ENCODE measurements around the gene FKBP7. TPM values are rescaled to one million over a fixed set of nuclear protein-coding genes. Genes with fewer than 3 reads are reported as not detected.

Gene FKBP7
- total and polyA plus RNA-seq, 2 of the 8 experiments (the other 6 are each of a cell fraction or from before 2014, with no cell fraction given) = 3.6 to 7.0 TPM

- 88% methylated on average over 1 of the region's 1 CpG; no CpG with 5 or more reads in 1 of the 2 experiments for WGBS, 2 experiments (ENCODE audit: extremely low coverage in 1 of 2, insufficient coverage in 1 of 2, insufficient read length in 1 of 2, insufficient replicate concordance in 2 of 2, low coverage in 1 of 2, low lambda C conversion rate in 2 of 2, missing lambda C conversion rate in 1 of 2)
- CTCF ChIA-PET (ENCODE audit: partially characterized antibody) = interaction anchor here (0.6 to 1.9 kb wide), 7 partner anchors 10 to 317 kb away, joined by 3 to 6 read pairs (median 3); partner anchors contain the start of gene RBM45
- TF ChIP-seq BRCA1 (IDR thresholded peaks at IDR 0.05; ENCODE audit: low read depth, low read length) = no peak
- no peak for TF ChIP-seq POLR2A (IDR thresholded peaks at IDR 0.05; ENCODE audit: control extremely low read depth in 1 of 2, low read depth in 2 of 2, low read length in 2 of 2)
- no peak for TF ChIP-seq KDM4A (IDR thresholded peaks at IDR 0.05; ENCODE audit: low read depth, low read length, severe bottlenecking)
- no peak for TF ChIP-seq HDAC6 (IDR thresholded peaks at IDR 0.05; ENCODE audit: low read depth, low read length)
- TF ChIP-seq BACH1 (IDR thresholded peaks at IDR 0.05; ENCODE audit: low read length) = no peak
- TF ChIP-seq EZH2 (IDR thresholded peaks at IDR 0.05; ENCODE audit: low read depth, low read length, severe bottlenecking) = no peak
- no peak for TF ChIP-seq ATF3 (IDR thresholded peaks at IDR 0.05; ENCODE audit: insufficient read depth, low read depth, low read length)
- no peak for TF ChIP-seq SIN3A (conservative IDR thresholded peaks at IDR 0.05 in 1 of 2, IDR thresholded peaks at IDR 0.05 in 1 of 2; ENCODE audit: low read depth in 1 of 2, low read length in 2 of 2)
- no peak for TF ChIP-seq NANOG (IDR thresholded peaks at IDR 0.05; ENCODE audit: insufficient read depth, low read depth, low read length, poor library complexity, severe bottlenecking)
These were observed 50.0 kb downstream of the FKBP7 start for GRCh38 chr2:178428396-178428806.

More at GRCh38 chr2:178428396-178428806, 50.0 kb downstream of the FKBP7 start:
- no peak for DNase-seq (ENCODE audit: low read depth in 1 of 2, low spot score in 2 of 2)
- H3K79me2 ChIP-seq (ENCODE audit: control insufficient read depth in 1 of 2, insufficient read depth in 2 of 2, low read length in 2 of 2) = no peaks in the 10 kb centered on the region
- no peaks in the 10 kb centered on the region for H3K4me1 ChIP-seq (replicated peaks in 1 of 4; ENCODE audit: control insufficient read depth in 3 of 4, insufficient read depth in 4 of 4, low read length in 3 of 4)
- no peak overlapping the region for H3K4me2 ChIP-seq (ENCODE audit: insufficient read depth in 1 of 2, low read depth in 2 of 2, low read length in 2 of 2)
- no peak overlapping the region for H3K27ac ChIP-seq (ENCODE audit: low read depth, low read length)
- no peak overlapping the region for H3K56ac ChIP-seq (replicated peaks; ENCODE audit: insufficient read length, low read depth, low read length)
- H4K5ac ChIP-seq (ENCODE audit: insufficient read length, low read depth, low read length) = no peak overlapping the region
- no peaks in the 10 kb centered on the region for H3K79me1 ChIP-seq (ENCODE audit: low read depth, low read length)
- no peak overlapping the region for H3K18ac ChIP-seq (ENCODE audit: extremely low read depth, low read length)
- FAIRE-seq = no peak
- H2BK15ac ChIP-seq (ENCODE audit: low read length) = no peak overlapping the region
- no peak overlapping the region for H2BK5ac ChIP-seq (ENCODE audit: low read depth, low read length)
- H4K20me1 ChIP-seq (replicated peaks in 1 of 2; ENCODE audit: control insufficient read depth in 1 of 2, insufficient read depth in 2 of 2, low read length in 2 of 2) = peaks cover 0 to 2% of the 10 kb centered on the region in 2 experiments
- no peak overlapping the region for H2BK20ac ChIP-seq (ENCODE audit: low read length)
- H3K14ac ChIP-seq (ENCODE audit: insufficient read length) = no peak overlapping the region
- H3K27me3 ChIP-seq (replicated peaks in 1 of 4; ENCODE audit: control insufficient read depth in 3 of 4, extremely low read depth in 1 of 4, insufficient read depth in 3 of 4, low read length in 3 of 4) = no peaks in the 10 kb centered on the region
- H4K8ac ChIP-seq (ENCODE audit: extremely low read depth, insufficient read depth, low read length) = no peak overlapping the region
- no peak overlapping the region for H3K9ac ChIP-seq (replicated peaks in 1 of 4; ENCODE audit: extremely low read depth in 1 of 4, low read depth in 3 of 4, low read length in 3 of 4)
- no peak overlapping the region for H2BK120ac ChIP-seq (replicated peaks; ENCODE audit: low read depth, low read length)
- no peak overlapping the region for H2BK12ac ChIP-seq (ENCODE audit: low read depth, low read length)
- H2AFZ ChIP-seq (ENCODE audit: low read length) = no peak overlapping the region
- no peak overlapping the region for H2AK5ac ChIP-seq (ENCODE audit: low read depth, low read length)
- H4K91ac ChIP-seq (replicated peaks; ENCODE audit: insufficient read length, low read length) = no peak overlapping the region
- POLR2A ChIA-PET (ENCODE audit: partially characterized antibody) = interaction anchor here (0.8 to 2.7 kb wide), 8 partner anchors 9 to 25 kb away, joined by 3 to 10 read pairs (median 6); partner anchors contain the start of genes PJVK and PRKRA
- H3K23ac ChIP-seq (ENCODE audit: insufficient read length) = no peak overlapping the region
- no peaks in the 10 kb centered on the region for H3K9me3 ChIP-seq (ENCODE audit: insufficient read depth in 2 of 2, low read depth in 1 of 2, low read length in 1 of 2)
- no peaks in the 10 kb centered on the region for H3K23me2 ChIP-seq (ENCODE audit: low read depth, low read length)
- peaks cover 2 to 50% (median 12%) of the 10 kb centered on the region in 4 experiments; a peak in 7 of 8 replicates for H3K36me3 ChIP-seq (ENCODE audit: control insufficient read depth in 2 of 4, insufficient read depth in 4 of 4, low read length in 3 of 4)
- no peak overlapping the region for H3K4me3 ChIP-seq (ENCODE audit: extremely low read depth in 1 of 4, insufficient read depth in 2 of 4, low read depth in 3 of 4, low read length in 4 of 4)
- H3K4ac ChIP-seq (replicated peaks; ENCODE audit: insufficient read length, low read depth, low read length) = no peak overlapping the region

All from H1 (cell line).